Activated naive CD4-positive, alpha-beta T cell treated with Interleukin-2 at 50 U/mL for 16 hours (primary cell): ENCODE measurements around the gene DUSP14.
"Not testable (repeated sequence)": the region's sequence is repeated elsewhere in the genome, so short reads cannot be mapped to it uniquely, and the experiment has no call there.

Source experiments
- DNase-seq: peaks from one replicate; pipeline ENCODE4 v3.0.0-alpha.2; 2020

DUSP14 gene

DNA sequence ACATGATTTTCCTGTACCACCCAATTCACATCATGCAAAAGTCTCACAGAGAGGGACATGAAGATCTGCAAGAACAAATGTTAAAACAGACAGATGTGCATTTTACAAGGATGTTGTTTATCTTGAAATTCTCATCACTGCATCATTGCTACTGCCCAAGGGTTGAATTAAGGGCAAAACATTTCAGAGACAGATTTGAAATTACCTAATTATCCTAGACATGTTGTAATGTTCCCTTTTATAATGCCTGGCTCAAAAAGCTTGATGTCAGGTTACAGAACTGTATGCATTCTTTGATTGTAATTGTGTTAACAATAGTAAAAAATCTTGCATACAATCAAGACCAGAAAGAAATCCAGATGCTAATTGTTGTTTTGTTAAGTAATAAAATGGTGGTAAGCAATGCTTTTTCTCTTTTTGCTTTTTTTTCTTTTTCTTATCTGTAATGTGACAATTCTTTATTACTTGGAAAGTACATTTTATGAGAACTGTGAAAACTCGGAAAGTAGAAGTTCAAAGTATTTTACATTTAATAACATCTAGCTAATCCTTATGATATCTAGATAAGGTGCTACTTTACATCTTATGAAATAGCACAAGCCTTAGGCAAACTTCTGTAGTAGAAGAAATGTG, 3.6 kb upstream of the DUSP14 start:
- no peak for DNase-seq

DNA sequence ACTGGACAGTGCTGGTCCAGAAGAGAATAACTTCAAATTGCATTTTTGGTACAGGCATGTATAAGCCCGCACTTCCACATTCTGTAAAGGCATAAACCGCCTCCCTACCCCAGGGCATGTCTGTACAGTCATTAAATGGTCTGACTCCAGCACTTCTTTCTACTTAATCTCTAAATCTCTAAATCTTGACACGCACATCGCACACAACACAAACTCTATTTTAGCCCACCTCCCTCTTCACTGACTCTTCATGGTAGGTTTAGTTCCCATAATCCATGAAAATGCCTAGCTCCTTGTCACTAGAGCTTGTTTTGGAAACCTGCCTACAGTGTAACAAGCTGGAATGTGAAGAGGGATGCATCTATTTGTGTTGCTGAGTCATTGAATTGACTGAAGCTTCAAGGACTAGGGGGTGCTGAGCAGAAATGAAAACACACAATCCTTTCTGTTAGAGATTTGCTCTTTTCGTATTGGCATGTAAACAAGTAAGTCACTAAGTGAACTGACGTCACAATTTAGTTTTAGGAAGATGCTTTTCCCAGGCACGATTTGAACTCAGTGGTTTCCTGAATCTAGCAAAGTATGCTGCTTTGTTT, 1.6 kb upstream of the DUSP14 start:
- no peak for DNase-seq

DNA sequence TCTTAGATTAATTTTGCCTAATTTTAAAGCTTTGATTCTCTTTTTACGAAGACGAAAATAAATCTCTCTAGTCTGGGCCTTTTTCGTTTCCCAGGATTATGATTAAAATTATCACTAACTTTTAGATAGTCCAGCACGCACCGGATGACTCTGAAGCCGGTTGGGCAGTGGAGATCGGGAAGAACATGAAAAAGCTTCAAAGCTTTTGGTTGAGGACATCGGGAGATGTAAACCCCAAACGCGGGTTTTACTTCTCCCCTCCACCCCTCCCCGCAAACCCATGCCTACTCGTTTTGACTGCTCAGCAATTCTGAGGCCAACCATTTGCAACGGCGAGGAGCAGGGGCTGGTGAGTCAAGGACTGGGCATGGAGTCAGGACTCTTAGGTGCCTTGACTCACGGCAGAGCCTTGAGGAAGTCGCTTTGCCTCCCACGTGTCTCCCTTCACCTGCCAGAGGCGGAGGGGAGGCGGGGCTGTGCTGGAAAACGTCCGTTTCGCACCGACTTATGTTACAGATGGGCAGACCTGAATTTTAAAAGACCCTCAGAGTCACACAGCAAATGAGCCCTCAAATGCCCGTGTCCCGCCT, 989 bp upstream of the DUSP14 start:
- peak; percentile 66 for DNase-seq

DNA sequence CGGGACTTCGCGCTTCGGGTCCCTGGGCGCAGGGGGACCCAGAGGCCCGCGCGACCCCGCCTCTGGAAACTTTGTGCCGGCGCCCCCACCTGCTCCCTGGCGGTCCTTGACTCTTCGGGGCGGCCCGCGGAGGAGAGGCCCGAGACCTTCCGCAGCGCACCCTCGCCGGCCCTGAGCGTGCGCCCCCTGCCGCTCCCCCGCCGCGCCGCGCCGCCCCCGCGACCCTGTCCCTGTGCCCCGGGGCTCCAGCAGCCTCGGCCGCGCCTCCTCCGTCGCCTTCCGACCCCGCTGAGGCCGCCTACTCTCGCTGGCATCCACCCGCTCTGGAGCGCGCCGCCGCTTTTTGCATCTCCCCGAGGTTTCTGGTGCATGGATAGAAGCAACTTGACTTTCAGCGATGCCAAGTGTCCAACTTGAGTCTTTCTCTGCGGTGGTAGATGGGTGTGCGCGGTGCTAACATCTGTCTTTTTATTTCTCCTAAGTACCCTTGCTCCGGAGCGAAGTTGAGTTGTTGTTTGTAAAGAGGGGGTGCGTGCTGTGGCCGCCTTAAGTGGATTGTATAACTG, 414 bp downstream of the DUSP14 start:
- DNase-seq: peak; percentile 81

DNA sequence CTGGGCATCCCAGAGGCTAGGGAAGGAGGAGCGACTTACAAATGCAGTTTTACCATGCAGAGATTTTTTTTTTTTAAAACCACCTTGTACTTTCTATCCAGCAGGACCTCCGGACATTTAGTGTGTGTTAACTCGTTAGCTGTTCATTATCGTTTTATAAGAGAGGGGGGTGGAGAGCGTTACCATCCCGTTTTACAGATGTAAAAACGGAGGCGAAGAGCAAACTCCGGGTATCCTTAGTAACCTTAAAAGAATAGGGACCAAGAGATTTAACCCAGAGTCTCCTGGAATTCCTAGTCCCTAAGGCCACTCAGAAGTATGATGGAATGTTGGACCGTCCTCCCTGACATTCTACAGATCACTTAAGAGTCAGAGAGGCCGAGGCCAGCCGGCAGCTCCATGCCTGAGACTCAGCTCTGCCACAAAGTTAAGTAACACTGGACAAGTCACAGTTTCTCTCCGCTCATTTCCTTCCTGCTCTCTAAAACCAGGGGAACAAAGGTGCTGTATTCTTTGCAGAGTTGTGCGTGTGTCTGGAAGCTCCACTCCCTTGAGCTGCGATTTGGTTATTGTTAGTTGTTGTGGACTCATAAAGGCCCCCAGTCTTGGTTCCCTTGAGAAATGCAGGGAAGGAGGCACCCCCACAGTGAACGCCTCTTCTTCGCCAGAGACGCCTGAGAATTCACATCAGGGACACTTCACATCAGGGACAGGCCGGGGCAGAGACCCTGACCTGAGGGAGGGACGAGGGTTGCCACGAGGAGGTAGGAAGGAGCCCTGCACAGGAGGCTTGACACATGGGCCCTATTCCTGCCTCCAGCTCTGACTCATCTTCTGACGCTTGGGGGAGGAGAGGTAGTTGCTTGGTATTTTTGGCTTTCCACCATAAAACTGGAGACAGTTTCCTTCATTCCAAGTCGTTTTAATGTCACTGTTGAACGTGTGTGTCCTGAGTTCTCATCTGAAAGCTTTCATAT, 1.2 kb downstream of the DUSP14 start:
- peak; percentile 4 for DNase-seq

DNA sequence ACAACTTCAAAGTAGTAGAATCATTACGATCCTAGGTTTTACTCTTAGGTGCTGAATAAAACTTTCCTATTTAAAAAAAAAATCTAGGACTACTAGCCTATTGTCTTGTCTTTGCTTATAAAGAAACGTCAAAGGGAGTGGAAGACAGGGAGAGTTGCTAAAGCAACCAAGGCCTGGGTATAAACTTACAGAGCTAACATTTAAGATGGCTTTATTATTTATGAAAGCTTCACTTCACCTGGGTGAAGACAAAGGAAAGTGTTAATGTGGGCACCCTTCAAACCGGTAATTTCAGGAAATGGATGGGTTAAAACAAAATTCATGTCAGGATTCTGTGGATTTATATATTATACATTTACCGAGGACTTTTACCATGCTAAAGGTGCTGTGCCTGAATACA, 2.5 kb downstream of the DUSP14 start:
- no peak for DNase-seq

DNA sequence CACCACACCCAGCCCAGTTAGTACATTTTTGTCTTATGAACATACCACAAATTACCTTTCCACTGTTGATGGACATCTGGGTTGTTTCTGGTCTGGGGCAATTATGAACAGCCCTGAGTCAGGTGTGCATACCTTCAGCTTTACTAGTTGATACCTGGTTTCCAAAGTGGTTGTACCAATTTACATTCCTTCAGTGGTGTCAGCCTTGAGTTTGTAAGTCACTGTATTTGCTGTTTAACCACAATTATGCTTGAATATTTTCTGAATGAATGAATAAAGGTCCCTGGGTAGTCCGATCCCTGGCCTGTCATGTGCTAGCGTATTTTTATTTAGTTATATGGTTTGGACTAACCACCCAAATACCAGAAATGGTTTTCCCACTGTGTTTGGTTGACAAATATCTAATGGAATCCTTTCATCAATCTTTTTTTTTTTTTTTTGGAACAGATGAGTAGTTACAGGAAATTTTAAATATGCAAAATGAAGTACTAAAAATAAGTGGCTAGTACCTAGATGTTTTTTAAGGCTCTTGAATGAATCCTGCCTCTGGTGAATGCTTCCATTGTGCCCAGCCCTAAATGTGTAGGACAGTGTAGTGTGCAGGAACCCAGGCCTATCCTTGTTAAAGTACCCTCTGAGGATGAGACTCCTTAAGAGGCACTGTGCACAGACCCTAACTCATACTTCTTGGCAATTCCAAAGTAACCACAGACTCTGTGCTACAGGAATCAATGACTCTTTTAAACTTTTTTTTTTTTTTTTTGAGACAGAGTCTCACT, 3.7 kb downstream of the DUSP14 start:
- no peak for DNase-seq

DNA sequence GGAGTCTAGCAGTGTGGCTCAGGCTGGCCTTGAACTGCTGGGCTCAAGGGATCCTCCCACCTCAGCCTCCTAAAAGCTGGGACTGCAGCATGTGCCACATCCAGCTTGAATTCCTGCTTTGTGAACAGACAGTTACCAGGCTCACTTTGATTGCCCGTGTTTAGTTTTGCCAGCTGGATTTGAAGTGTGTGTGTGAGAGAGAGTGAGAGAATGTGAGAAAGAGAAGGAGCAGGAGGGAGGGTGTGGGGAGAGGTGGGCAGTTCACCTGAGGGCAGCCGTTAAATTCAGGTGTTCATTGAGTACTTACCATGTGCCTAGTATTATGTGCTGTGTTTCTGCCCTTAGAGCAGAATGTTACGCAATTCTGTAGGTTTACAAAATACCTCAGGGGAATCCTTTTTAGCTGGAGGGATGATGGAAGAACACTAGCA, 4.7 kb downstream of the DUSP14 start:
- DNase-seq: no peak

DNA sequence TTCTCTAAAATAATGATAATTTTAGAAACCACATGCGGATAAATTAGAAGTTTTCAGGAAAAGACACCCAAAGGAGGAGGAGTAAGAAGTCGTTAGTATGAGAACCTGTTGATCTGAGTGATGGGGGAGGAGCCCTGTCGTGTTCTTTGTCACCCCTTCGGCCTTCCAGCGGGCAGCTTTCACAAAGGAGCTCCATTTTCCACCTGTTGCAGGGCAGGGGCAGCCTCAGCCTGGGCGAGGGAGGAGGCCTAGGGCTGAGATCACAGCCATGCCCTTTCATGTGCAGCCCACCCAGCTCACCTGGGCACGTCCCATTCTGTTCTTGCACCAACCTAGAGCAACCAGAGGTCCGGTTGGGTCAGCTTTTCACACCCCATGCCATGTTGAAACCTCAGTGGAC, 5.3 kb downstream of the DUSP14 start:
- DNase-seq: no peak

DNA sequence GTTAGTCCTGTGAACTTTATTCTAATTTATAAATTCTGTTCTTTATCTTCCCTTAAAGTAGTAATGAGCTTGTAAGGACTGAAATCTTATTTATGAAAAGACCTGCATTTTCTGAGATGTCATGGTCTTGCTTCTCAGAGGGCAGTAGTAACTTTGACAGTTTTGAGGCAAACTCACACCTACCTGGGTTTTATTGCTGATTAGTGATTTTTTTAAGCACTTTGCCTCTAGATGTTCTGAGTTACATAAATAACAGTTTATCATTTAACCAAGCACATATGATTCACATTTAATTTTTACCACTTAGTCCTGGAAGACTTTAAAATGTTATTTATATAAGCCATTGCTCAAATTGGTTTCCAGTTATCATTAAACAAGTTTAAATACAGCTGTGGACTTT, 10.7 kb downstream of the DUSP14 start:
- DNase-seq: no peak

DNA sequence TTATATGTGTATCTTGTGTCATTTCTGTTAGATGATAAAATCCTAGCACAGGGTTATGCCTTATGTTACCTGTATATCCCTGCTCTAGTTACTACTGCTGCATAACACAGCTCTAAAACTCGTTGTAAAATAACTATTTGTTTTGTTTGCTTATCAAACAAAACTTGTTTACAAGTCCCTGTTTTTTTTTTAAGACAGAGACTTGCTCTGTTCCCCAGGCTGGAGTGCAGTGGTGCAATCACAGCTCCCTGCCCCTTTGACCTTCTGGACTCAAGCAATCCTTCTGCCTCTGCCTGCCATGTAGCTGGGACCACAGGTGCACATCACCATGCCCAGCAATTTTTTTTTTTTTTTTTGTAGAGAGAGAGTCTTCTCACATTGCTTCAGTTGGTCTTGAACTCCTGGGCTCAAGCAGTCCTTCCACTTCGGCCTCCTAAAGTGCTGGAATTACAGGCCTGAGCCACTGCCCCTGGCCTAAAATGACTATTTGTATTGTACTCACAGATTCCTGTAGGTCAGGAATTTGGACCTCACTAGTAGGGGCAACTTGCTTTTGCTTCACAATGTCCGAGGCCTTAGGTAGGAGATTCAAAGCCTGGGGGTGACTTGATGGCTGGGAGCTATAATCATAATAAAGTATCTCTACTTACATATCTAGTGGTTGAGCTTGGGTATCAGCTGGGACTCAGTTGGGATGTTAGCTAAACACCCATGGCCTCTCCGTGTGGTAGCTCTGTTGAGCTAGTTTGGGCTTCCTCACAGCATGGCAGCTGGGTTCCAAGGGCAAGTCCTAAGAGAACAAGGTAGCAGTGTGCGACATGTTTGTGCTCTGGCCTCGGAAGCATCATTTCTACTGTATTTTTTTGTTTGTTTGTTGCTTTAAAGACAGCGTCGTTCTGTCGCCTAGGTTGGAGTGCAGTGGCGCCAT, 12.6 kb downstream of the DUSP14 start:
- no peak for DNase-seq

DNA sequence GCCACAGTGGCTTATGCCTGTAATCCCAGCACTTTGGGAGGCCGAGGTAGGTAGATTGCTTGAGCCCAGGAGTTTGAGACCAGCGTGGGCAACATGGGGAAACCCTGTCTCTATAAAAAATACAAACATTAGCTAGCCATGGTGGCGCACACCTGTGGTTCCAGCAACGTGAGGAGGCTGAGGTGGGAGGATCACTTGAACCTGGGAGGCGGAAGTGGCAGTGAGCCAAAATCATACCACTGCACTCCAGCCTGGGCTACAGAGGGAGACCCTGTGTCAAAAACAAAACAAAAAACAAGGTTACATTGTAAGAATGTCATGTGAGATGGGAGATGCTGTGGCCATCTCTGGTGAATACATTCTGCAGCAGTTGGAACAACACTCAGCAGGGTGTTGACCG, 13.5 kb downstream of the DUSP14 start:
- no peak for DNase-seq

DNA sequence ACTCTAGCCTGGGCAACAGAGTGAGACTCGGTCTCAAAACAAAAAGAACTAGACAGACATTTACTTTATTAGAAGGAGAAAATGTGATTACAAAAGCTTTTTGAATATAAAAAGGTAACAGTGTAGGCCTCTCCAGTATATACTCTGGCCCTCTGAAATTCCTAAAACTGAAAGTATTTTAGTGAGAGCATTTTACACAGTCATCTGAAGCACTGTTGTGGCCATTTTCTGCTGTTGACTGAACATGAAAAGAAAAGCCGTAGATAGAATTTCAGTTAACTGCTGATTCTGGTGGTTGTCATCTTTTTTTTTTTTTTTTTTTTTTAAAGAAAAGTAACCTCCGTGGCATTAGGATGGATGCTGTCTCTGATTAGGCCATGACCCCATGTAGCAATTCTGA, 15.6 kb downstream of the DUSP14 start:
- DNase-seq: no peak

DNA sequence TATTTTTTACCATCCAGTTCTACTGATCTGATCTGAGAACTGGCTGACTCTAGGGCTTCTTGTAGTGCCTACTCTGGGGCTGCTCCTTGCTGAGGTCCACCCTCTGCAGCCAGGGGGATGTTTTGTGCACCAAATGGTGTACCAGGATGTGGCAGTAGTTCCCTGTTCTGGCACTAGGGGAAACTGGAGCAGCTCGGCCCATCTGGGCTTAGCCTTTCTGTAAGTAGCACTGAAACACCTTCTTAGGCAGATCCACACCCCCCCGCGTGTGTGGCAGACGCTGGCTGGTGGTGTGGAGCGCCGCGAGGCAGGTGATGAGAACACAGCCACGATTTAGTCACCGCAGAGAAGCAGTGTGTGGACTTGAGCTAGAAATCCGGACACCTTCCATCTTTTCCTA, 17.0 kb downstream of the DUSP14 start:
- DNase-seq: peak; percentile 8

DNA sequence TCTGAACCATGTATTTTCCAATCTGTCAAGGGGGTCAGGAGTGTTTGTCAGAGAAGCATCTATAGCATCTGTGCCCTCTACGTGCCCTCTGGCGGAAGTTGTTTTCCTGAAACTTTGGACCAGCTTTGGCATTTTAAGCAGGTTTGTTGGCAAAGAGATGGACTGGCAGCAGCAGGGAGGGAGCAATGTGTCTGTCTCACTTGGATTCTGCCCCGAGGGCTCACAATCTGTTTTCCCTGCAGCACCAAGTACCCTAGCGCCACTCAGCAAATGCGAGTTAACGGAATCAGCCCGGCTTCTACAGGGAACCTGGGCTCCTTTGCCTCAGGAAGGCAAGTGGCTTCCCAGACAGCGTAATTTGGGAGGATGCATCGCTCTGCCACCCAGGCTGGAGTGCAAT, 17.4 kb downstream of the DUSP14 start:
- DNase-seq: no peak

DNA sequence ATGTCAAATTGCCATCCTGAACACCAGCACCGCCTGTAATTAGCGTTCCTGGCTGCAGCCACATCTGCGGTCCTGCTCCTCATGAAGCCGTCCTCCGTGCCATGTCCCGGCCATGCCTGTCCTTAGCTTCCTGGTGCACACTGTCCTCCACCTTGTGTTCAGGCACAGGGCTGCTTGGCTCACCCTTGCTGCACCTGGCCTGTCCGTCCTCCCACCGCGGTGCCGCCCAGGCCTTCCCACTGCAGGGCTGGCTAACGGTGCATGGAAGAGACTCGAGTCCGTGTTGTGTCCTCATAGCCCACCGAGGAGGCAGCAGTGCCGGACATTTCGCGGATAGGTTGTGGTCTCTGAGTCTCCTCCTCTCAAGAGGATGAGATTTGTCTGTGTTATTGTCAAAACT, 20.4 kb downstream of the DUSP14 start:
- DNase-seq: no peak

DNA sequence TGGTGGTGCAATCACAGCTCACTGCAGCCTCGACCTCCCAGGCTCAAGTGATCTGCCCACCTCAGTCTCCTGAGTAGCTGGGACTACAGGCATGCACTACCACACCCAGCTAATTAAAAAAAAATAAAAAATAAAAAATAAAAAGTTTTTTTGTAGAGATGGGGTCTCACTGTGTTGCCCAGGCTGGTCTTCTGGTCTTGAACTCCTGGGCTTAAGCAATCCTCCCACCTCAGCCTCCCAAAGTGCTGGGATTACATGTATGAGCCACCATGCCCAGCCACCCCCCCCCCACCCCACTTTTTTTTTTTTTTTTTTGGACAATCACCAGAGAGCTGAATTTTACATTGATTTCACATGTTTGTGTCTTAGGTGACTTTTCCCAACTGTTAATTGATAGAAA, 22.0 kb downstream of the DUSP14 start:
- DNase-seq: not testable (repeated sequence)

DNA sequence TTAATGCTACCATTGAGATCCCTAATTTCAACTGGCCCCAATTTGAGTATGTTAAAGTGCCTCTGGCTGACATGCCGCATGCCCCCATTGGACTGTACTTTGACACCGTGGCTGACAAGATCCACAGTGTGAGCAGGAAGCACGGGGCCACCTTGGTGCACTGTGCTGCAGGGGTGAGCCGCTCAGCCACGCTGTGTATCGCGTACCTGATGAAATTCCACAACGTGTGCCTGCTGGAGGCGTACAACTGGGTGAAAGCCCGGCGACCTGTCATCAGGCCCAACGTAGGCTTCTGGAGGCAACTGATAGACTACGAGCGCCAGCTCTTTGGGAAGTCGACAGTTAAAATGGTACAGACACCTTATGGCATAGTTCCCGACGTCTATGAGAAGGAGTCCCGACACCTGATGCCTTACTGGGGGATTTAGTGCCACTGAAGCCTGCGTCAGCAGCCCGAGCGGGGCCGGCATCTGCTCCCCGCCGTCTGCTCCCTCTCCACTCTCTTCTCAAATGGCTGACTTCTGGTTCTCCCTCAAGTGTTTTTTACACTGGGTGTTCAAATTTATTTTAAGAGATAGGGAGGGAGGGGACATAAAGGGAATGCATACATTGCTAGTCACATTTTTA, 22.9 kb downstream of the DUSP14 start:
- no peak for DNase-seq

DNA sequence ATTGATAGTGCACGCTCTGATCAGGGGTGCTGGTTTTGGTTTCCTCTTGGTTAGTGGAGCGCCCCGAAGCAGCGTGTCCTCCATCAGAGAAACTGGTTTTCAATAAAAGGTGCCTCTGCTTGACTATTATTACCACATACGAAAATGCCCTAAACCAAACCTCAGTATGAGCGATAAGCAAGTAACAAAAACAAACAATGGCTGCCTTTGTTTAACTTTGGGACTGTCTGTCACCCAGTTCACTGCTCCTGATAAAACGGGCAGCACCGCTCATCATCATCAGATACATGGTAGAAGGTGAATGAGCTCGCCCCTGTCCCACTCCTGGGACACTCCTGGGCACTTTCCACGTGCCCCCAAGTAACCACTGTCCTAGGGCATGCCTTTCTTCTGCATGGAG, 24.0 kb downstream of the DUSP14 start:
- DNase-seq: no peak

DNA sequence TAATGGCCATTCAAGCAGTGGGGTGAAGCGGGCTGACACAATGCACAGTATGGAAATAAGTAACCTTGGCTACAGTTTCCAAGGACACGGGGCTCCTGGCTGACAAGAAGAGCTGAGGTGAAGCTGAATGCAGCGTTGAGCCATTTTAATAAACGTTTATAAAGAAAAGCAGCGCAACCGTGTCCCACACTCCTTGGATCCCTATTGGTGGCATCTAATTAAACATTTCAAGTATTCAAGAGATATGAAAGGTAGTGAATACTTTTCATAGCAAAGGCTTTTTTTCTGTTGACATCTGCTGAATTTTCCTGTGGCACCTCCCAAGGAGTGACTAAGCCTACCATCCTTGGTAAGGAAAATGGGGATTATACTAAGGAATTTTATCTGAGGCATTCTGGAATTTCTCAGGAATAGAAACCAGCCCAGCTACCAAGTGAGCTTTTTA, 26.5 kb downstream of the DUSP14 start:
- no peak for DNase-seq

DNA sequence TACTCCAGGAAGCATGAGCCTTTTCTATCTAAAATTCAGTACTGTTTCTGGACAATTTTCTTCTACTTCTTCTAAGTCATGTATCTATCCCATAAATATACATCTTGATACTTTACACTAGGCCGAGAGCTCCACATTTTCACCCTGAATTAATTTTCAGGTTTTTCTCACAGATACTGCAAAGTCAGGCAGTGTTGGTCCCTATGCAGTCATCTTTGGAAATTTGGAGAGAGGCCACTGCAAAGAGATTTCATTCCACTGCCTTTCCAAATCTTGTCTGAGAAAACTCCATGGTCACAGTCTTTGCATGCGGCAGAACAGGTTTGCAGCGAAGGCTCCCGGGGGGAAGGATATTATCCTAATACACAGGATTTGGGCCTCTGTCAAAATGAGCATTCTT, 28.2 kb downstream of the DUSP14 start:
- DNase-seq: no peak
